Endothelial cell of umbilical vein (primary cell): Measurements from ENCODE around the gene OR2A1. TPM values are rescaled to one million over a fixed set of nuclear protein-coding genes. Genes with fewer than 3 reads are reported as not detected.
"Not testable (repeated sequence)": the region's sequence is repeated elsewhere in the genome, so short reads cannot be mapped to it uniquely, and the experiment has no call there.

Experiments
- BruUV-seq: library from RNA; stranded (reverse); fragments of 400-500 nt; replicated peaks from 2 replicates; lab custom pipeline; 2021; lab: Mats Ljungman, UMichigan
- CTCF ChIA-PET: fragments of 300-600, 350-600 bp; sonication (Branson Sonifier 250); formaldehyde crosslinking; loops from one replicate; lab custom pipeline; 2021; ENCODE audit warnings: antibody characterized with exemption, inconsistent platforms; lab: Charles Lee
- POLR2A ChIA-PET: fragments of 300-600, 350-600 bp; sonication (Branson Sonifier 250); formaldehyde crosslinking; loops from one replicate; lab custom pipeline; 2021; ENCODE audit warnings: antibody characterized with exemption, inconsistent platforms; lab: Charles Lee
- DNase-seq: peaks from one replicate; pipeline ENCODE4 v3.0.0-alpha.2; 2011; ENCODE audit warnings: low read depth, low spot score
- FAIRE-seq: peaks from 2 replicates; lab custom pipeline; 2011; peaks lifted over from hg19 to GRCh38; lab: Jason Lieb, UNC
- H2AFZ ChIP-seq: 2 replicates; pipeline ENCODE4 v1.6.0; 2012; ENCODE audit warnings: low read depth, low read length, control low read depth, inconsistent platforms
- H3K27ac ChIP-seq: 2 replicates; pipeline ENCODE4 v1.5.1; 2011; ENCODE audit warnings: low read depth, mild to moderate bottlenecking, control low read depth, low read length, moderate library complexity; ENCODE audit not compliant: insufficient read depth
- H3K27me3 ChIP-seq, 2 experiments: 2 replicates each; pipeline versions ENCODE4 v1.6.0 to v1.6.1; 2011; ENCODE audit warnings: low read length in 2 of 2, mixed read lengths in 1 of 2; ENCODE audit not compliant: control insufficient read depth in 2 of 2, insufficient read depth in 2 of 2
- H3K36me3 ChIP-seq, 2 experiments: 2 replicates in 1 of 2; 3 replicates in 1 of 2; pipeline ENCODE4 v1.5.1; 2011; ENCODE audit warnings: low read length in 2 of 2, mild to moderate bottlenecking in 1 of 2, moderate library complexity in 1 of 2; ENCODE audit not compliant: control insufficient read depth in 2 of 2, insufficient read depth in 2 of 2; ENCODE audit errors: extremely low read depth in 1 of 2
- H3K4me1 ChIP-seq: 3 replicates; pipeline ENCODE4 v1.5.1; 2011; ENCODE audit warnings: mild to moderate bottlenecking, low read length; ENCODE audit not compliant: control insufficient read depth, insufficient read depth; ENCODE audit errors: extremely low read depth
- H3K4me2 ChIP-seq: 2 replicates; pipeline ENCODE4 v1.6.1; 2011; ENCODE audit warnings: low read length, control low read depth, mixed read lengths; ENCODE audit not compliant: insufficient read depth
- H3K4me3 ChIP-seq, 3 experiments: fragments of 200-600 bp in 1 of 3; sonication (generic), shearing (Covaris generic) in 1 of 3; replicated peaks in 1 of 3; 2 replicates each; pipeline ENCODE4 v1.5.1; 2011 to 2016; ENCODE audit warnings: control low read depth in 3 of 3, low read length in 3 of 3, mild to moderate bottlenecking in 2 of 3, inconsistent platforms in 1 of 3, low read depth in 1 of 3, moderate library complexity in 1 of 3; ENCODE audit not compliant: insufficient read depth in 1 of 3
- H3K79me2 ChIP-seq: 2 replicates; pipeline ENCODE4 v1.6.0; 2012; ENCODE audit warnings: low read length, inconsistent platforms; ENCODE audit not compliant: control insufficient read depth, insufficient read depth
- H3K9ac ChIP-seq: replicated peaks from 2 replicates; pipeline ENCODE3; 2011; ENCODE audit warnings: low read length, control low read depth; ENCODE audit not compliant: insufficient read depth; ENCODE audit errors: extremely low read depth
- H3K9me1 ChIP-seq: replicated peaks from 3 replicates; pipeline ENCODE4 v1.6.0; 2011; ENCODE audit warnings: mild to moderate bottlenecking, low read length; ENCODE audit not compliant: control insufficient read depth, insufficient read depth; ENCODE audit errors: extremely low read depth
- H3K9me3 ChIP-seq: replicated peaks from 2 replicates; pipeline ENCODE4 v1.5.1; 2012; ENCODE audit warnings: low read length, inconsistent platforms; ENCODE audit not compliant: control insufficient read depth, insufficient read depth
- H4K20me1 ChIP-seq: replicated peaks from 2 replicates; pipeline ENCODE3; 2011; ENCODE audit warnings: mild to moderate bottlenecking, low read length; ENCODE audit not compliant: control insufficient read depth, insufficient read depth; ENCODE audit errors: extremely low read depth
- dilution Hi-C: fragments of 300-500 bp; cut with MboI; formaldehyde crosslinking; loops from one replicate; pipeline ENCODE4 v1.15.0; 2019; ENCODE audit warnings: low sequenced_read_pairs; ENCODE audit not compliant: extremely low pct_ligation_motif_present
- intact Hi-C: fragments of 100-400 bp; cut with micrococcal nuclease; formaldehyde crosslinking; loops from one replicate; pipeline ENCODE4 v1.10.0; 2022
- polyA plus RNA-seq, 4 experiments: library from polyadenylated mRNA; depleted of rRNA in 3 of 4; stranded (reverse) in 3 of 4; unstranded in 1 of 4; fragments of >200 nt; gene quantifications; 2 replicates each; pipeline versions ENCODE4 v1.2.1 to v1.2.3, GENCODE V29; 2011 to 2012; ENCODE audit warnings: missing spikeins in 1 of 4
- total RNA-seq: library from RNA; stranded (reverse); gene quantifications from 2 replicates; pipeline ENCODE4 v1.2.3, GENCODE V29; 2021

The OR2A1 gene
- total and polyA plus RNA-seq, 2 donors (not counting 3 experiments of a cell fraction or from before 2014, with no cell fraction given), result 0.14 TPM; not detected in 1

DNA sequence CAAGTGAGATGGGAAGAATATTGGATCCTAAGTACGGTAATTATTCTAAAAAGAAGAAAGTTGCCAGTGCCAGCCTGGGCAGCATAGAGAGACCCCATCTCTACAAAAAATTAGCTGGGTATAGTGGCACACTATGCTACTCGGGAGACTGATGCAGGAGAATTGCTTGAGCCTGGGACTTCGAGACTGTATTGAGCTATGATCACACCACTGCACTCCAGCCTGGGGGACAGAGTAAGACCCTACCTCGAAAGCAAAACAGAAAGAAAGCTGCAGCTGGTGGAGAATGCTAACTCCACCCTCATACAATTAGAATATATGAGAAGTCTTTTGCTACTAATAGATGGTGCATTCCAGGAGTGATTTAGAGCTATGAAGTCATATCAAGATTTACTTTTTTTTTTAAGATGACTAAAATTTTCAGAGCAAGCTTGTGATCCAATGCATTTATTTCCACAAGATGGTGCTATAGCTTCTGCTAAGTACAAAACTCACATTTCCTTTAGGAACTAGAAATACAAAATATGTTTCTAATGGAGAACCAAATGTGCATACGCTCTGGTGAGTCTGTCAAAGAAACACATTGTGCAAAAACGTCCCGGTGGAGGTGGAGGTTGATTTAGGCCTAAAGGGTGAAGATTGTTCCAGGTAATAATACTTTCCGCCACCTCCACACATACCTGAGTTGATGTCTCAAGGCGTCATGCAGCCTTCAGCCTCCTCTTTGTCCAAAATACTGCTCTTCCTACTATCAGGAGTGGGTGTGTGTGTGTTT lies 19.2 kb downstream of the OR2A1 start:
- BruUV-seq, intact Hi-C loops, H4K20me1 ChIP-seq, H2AFZ ChIP-seq, H3K9ac ChIP-seq, H3K36me3 ChIP-seq, H3K4me3 ChIP-seq, H3K9me3 ChIP-seq, H3K27me3 ChIP-seq, H3K79me2 ChIP-seq, DNase-seq, H3K27ac ChIP-seq, dilution Hi-C loops, POLR2A ChIA-PET, H3K4me2 ChIP-seq, H3K4me1 ChIP-seq, H3K9me1 ChIP-seq: not testable (repeated sequence)
- CTCF ChIA-PET, result interaction anchor here (0.6 to 0.7 kb wide), 2 partner anchors 83 to 106 kb away, joined by 3 to 5 read pairs; no protein-coding TSS in a partner anchor
- peak; percentile 73 for FAIRE-seq

DNA sequence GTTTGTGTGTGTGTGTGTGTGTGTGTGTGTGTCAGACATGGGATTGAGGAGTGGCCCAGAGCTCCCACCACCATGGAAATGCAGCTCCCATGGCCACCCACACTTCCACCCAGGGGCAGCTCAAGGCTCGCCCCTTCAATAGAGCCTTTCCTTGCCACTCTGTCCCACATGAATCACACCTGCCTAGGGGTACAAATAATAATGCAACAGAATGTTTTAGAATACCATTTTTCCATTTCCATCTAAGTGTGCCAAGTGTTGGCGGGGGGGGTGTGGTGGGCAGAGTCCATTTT lies 19.7 kb downstream of the OR2A1 start:
- H3K9me1 ChIP-seq, intact Hi-C loops, H4K20me1 ChIP-seq, H3K4me2 ChIP-seq, DNase-seq, POLR2A ChIA-PET, H3K9me3 ChIP-seq, H3K27me3 ChIP-seq, FAIRE-seq, H3K9ac ChIP-seq, H3K27ac ChIP-seq, BruUV-seq, H3K4me3 ChIP-seq, H3K36me3 ChIP-seq, dilution Hi-C loops, H2AFZ ChIP-seq, H3K4me1 ChIP-seq, H3K79me2 ChIP-seq: not testable (repeated sequence)
- CTCF ChIA-PET, result interaction anchor here (0.6 to 0.7 kb wide), 2 partner anchors 82 to 105 kb away, joined by 3 to 5 read pairs; no protein-coding TSS in a partner anchor

DNA sequence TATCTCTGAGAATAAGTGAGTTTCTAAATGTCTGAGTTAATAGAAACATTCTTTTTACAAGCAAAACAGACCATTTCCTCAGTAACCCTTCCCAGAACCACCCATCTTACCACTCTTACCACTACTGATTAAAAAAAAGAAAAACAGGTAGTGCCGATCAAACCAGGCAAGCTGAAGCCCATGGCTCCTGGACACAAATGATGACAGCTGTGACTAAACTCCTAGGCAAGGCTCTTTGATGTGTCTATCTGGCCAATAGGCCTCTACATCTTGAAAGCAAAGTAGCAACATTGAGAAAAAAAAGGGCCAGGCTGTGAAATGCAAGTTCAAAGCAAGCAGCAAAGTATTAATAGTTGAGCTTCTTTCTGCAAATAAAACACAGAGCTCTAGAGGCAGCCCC lies 36.4 kb downstream of the OR2A1 start:
- dilution Hi-C loops, POLR2A ChIA-PET: not testable (repeated sequence)

DNA sequence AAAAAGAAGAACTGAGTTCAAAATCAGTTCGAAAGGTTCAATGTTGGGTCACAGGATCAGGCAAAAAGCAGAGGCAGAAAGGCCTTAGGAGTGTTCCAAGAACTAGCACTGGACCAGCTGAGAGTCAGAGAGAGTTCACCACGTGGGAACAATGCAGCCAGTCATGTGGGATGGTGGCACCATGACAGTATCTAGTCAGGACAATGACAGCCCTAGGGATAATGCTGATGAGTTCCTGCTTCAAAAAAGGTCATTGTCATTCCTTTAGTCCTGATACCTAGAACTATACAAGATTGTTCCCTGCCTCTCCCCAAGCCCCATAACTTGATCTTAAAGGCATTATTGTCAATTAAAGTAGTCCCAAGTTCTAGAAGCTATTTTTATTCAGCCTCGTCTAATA lies 39.4 kb downstream of the OR2A1 start:
- H3K9ac ChIP-seq, H3K4me1 ChIP-seq, H3K4me3 ChIP-seq, CTCF ChIA-PET, H3K27ac ChIP-seq, H2AFZ ChIP-seq, intact Hi-C loops, dilution Hi-C loops, H3K79me2 ChIP-seq, POLR2A ChIA-PET, FAIRE-seq, H3K9me1 ChIP-seq, H3K27me3 ChIP-seq, H3K9me3 ChIP-seq, H3K36me3 ChIP-seq, H3K4me2 ChIP-seq, BruUV-seq, DNase-seq, H4K20me1 ChIP-seq: not testable (repeated sequence)

More for the DNA sequence above, 36.4 kb downstream of the OR2A1 start:
- intact Hi-C loops, DNase-seq, H4K20me1 ChIP-seq, CTCF ChIA-PET, H3K36me3 ChIP-seq, H3K9ac ChIP-seq, H2AFZ ChIP-seq, H3K9me1 ChIP-seq, H3K9me3 ChIP-seq, H3K27ac ChIP-seq, H3K4me3 ChIP-seq, H3K4me2 ChIP-seq, BruUV-seq, H3K4me1 ChIP-seq, H3K27me3 ChIP-seq, FAIRE-seq, H3K79me2 ChIP-seq: not testable (repeated sequence)
